Nucleus accumbens (tissue), 56 donors: Measurements from ENCODE around the gene SH3BP5L.
A peak's percentile ranks its signal among the peaks of the same experiment; 100 is the strongest.

Experiments used
- DNase-seq, 56 donors: peaks; one replicate each; lab custom pipeline; 2025; lab: John Stamatoyannopoulos, UW

The SH3BP5L gene

GRCh38 chr1:248852481-248853405 lies 27.0 kb upstream of the SH3BP5L start:
- DNase-seq = no peak

GRCh38 chr1:248851390-248851789 lies 25.7 kb upstream of the SH3BP5L start:
- DNase-seq = no peak

GRCh38 chr1:248850536-248851251 lies 25.0 kb upstream of the SH3BP5L start:
- no peak for DNase-seq

GRCh38 chr1:248850124-248850523 lies 24.4 kb upstream of the SH3BP5L start:
- no peak for DNase-seq

- DNase-seq = no peak
Observed at GRCh38 chr1:248849637-248850036, 23.9 kb upstream of the SH3BP5L start.

- DNase-seq = no peak
Observed at GRCh38 chr1:248849152-248849551, 23.4 kb upstream of the SH3BP5L start.

GRCh38 chr1:248848602-248849001 lies 22.9 kb upstream of the SH3BP5L start:
- DNase-seq = no peak

- no peak for DNase-seq
Observed at GRCh38 chr1:248847956-248848561, 22.3 kb upstream of the SH3BP5L start.

GRCh38 chr1:248847181-248847955 lies 21.7 kb upstream of the SH3BP5L start:
- no peak for DNase-seq

- DNase-seq = no peak
Observed at GRCh38 chr1:248844526-248844925, 18.8 kb upstream of the SH3BP5L start.

GRCh38 chr1:248843687-248844086 lies 18.0 kb upstream of the SH3BP5L start:
- no peak for DNase-seq

- no peak for DNase-seq
Observed at GRCh38 chr1:248842781-248843331, 17.1 kb upstream of the SH3BP5L start.

- DNase-seq = no peak
Observed at GRCh38 chr1:248841702-248842395, 16.1 kb upstream of the SH3BP5L start.

- DNase-seq = no peak
Observed at GRCh38 chr1:248840946-248841345, 15.2 kb upstream of the SH3BP5L start.

GRCh38 chr1:248839168-248839555 lies 13.4 kb upstream of the SH3BP5L start:
- DNase-seq = no peak

- DNase-seq = peak in 55 of 56 donors; percentile 61 to 98 (median 89)
Observed at GRCh38 chr1:248838357-248839167, 12.8 kb upstream of the SH3BP5L start.

- peak; percentile 83 to 99 (median 97) for DNase-seq
Observed at GRCh38 chr1:248837781-248838356, 12.2 kb upstream of the SH3BP5L start, which contains the start of gene ZNF672. Gene ZNF672 (plus strand): TSS chr1:248838224. CDS start chr1:248847275, 9,051 bp downstream.
